MG63 (cell line): Measurements from ENCODE around the gene TSEN2. TPM values are rescaled to one million over a fixed set of nuclear protein-coding genes. Genes with fewer than 3 reads are reported as not detected.

Experiments used
- DNase-seq: peaks from one replicate; pipeline ENCODE4 v3.0.0-alpha.2; 2020
- H3K27me3 ChIP-seq: fragments of 250-450 bp; sonication (Bioruptor Pico); 2 replicates; pipeline ENCODE4 v1.5.1; 2020; ENCODE audit warnings: mild to moderate bottlenecking, moderate library complexity
- H3K36me3 ChIP-seq: fragments of 250-450 bp; sonication (Bioruptor Pico); 2 replicates; pipeline ENCODE4 v1.5.1; 2020; ENCODE audit warnings: mild to moderate bottlenecking, moderate library complexity
- H3K4me3 ChIP-seq: fragments of 250-450 bp; sonication (Bioruptor Pico); 2 replicates; pipeline ENCODE4 v1.5.1; 2020; ENCODE audit warnings: mild to moderate bottlenecking, moderate library complexity
- H3K9me3 ChIP-seq: fragments of 250-450 bp; sonication (Bioruptor Pico); 2 replicates; pipeline ENCODE4 v1.5.1; 2020; ENCODE audit warnings: mild to moderate bottlenecking, moderate library complexity
- total RNA-seq: library from RNA; depleted of rRNA; stranded (reverse); fragments of >200 nt; shearing (Covaris generic); gene quantifications from 2 replicates; pipeline ENCODE4 v1.2.3, GENCODE V29; 2014; ENCODE audit warnings: low replicate concordance

TSEN2 gene
- total RNA-seq, 1 experiment from 2014 or later, result 14.5 TPM

DNA sequence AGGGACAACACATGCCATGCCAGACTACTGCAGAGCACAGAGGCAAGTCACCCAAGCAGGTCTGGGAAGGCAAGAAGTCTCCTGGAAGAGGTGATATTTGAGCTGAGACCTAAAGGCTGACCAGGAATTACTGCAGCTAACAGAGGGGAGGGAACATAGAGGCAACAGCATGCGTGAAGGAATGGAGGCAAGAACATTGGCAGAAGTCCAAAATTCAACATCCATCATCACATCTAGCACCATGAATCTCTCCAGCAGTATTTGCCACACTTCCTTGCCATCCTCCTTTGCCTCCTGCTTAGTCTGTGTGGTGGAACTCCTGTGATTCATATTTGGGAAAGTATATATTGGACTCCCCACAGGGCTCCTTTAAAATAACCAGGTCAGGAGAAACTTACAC lies 870 bp upstream of the TSEN2 start:
- no peak for DNase-seq
- Histone ChIP-seq H3K27me3 (no peaks in the 10 kb centered on the region), H3K36me3 (no peaks in the 10 kb centered on the region), H3K4me3 (no peak overlapping the region; the same call in 1 of the 2 replicates), H3K9me3 (no peaks in the 10 kb centered on the region)

DNA sequence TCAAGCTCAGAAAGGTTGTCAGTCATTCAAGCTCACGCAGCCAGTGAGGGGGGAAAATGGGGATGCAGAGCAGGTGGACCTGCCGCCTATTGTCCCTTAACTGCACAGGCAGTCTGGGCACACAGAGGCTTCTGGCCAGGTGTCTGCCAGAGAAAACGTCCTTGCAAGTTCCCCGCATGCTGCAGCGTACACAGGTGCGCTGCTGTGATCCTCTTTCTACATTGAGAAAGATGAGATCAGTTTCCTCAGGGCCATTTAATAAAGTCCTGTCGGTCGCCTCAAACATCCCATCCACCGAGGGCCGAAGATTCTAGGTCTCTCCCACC lies 445 bp upstream of the TSEN2 start:
- H3K4me3 ChIP-seq, result peak overlapping the region; percentile 80
- H3K9me3 ChIP-seq, result no peaks in the 10 kb centered on the region
- no peak for DNase-seq
- no peaks in the 10 kb centered on the region for H3K36me3 ChIP-seq
- H3K27me3 ChIP-seq, result no peaks in the 10 kb centered on the region

- Histone ChIP-seq H3K4me3 (peak overlapping the region; percentile 80), H3K36me3 (peaks cover 1% of the 10 kb centered on the region; the same call in 1 of the 2 replicates), H3K9me3 (no peaks in the 10 kb centered on the region), H3K27me3 (no peaks in the 10 kb centered on the region)
- DNase-seq, result no peak
These were observed 675 bp downstream of the TSEN2 start for GRCh38 chr3:12484983-12485327.

DNA sequence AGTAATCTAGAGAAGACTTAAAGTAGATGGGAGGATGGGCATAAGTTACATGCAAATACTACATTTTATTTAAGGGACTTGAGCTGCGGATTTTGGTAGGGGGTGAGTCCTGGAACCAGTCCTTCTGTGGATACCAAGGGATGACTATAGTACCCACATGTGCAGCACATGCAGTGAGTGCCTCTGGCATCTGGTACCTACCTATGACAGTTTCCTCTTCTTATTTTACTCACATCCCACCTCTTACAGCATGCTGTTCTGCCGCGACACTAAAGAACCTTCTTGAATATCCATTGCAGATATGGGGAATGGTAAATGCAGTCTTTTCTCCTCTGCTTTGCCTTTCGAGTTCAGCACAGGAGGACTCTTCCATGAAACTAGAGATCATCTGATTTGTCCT lies 1.7 kb downstream of the TSEN2 start:
- no peak for DNase-seq
- Histone ChIP-seq H3K4me3 (no peak overlapping the region), H3K9me3 (no peaks in the 10 kb centered on the region), H3K36me3 (peaks cover 2% of the 10 kb centered on the region; the same call in 1 of the 2 replicates), H3K27me3 (no peaks in the 10 kb centered on the region)

DNA sequence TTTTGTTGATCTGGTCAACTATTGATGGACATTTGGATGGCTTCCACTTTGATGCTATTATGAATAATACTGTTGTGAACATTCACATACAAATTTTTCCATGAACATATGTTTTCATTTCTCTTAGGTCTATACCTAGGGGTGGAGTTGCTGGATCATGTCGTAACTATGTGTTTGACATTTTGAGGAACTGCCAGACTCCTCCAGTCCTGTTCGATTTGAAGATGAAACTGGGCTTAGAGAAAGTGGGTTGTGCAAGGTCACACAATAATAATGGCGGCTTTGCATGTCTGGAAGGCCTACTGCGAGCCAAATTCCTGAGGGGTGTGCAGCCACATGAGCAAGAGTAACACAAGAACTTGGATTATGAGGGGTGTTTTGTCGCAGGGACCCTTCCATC lies 2.6 kb downstream of the TSEN2 start:
- Histone ChIP-seq H3K9me3 (no peaks in the 10 kb centered on the region), H3K27me3 (no peaks in the 10 kb centered on the region), H3K4me3 (no peak overlapping the region), H3K36me3 (peaks cover 2% of the 10 kb centered on the region; the same call in 1 of the 2 replicates)
- no peak for DNase-seq

- Histone ChIP-seq H3K36me3 (peaks cover 5% of the 10 kb centered on the region; the same call in 1 of the 2 replicates), H3K27me3 (no peaks in the 10 kb centered on the region), H3K4me3 (no peak overlapping the region), H3K9me3 (no peaks in the 10 kb centered on the region)
- DNase-seq, result no peak
These were observed 3.1 kb downstream of the TSEN2 start for GRCh38 chr3:12487336-12487735.

DNA sequence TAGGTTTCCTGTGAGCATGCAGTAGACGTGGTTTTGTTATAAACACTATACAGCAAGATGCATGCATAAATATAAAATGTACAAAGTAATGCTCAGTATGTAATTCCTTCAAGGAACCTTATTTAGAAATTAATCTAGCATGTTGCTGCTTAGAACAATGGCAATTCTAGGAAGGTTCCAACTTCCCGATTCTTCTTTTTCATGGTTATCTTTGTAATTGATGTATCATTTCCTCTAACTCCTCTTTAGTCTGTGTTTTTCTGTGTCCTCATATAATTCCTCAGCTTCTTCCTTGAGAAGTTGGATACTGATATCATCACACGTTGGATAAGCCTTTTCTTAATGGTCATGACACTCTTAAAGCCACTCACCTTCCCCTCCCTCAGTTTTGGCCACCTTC lies 3.5 kb downstream of the TSEN2 start:
- Histone ChIP-seq H3K27me3 (no peaks in the 10 kb centered on the region), H3K36me3 (peaks cover 5% of the 10 kb centered on the region; the same call in 1 of the 2 replicates), H3K9me3 (no peaks in the 10 kb centered on the region), H3K4me3 (no peak overlapping the region)
- no peak for DNase-seq

DNA sequence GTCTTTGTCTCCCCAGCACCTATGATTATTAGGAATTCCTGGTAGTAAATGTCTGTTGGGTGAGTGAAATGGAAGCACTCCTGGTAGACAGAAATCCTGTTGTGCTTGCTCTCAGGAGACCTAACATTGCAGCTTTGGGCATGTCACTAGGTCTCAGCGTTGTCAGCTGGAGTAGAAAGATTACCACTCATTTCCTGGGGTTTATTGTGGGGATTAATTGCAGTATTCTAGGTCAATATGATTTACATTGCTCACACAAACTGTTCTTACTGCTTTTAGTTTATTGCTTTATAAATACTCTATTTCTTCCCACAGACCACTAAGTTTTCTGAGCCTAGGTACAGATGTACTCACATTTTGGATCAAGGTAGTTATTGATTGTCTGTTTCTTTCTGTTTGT lies 5.1 kb downstream of the TSEN2 start:
- Histone ChIP-seq H3K9me3 (no peaks in the 10 kb centered on the region), H3K27me3 (no peaks in the 10 kb centered on the region), H3K36me3 (peaks cover 15% of the 10 kb centered on the region), H3K4me3 (no peak overlapping the region)
- no peak for DNase-seq

- Histone ChIP-seq H3K36me3 (peaks cover 17% of the 10 kb centered on the region), H3K4me3 (no peak overlapping the region)
- no peak for DNase-seq
These were observed 5.6 kb downstream of the TSEN2 start for GRCh38 chr3:12489832-12490231.

GRCh38 chr3:12490547-12490946 lies 6.3 kb downstream of the TSEN2 start:
- Histone ChIP-seq H3K4me3 (no peak overlapping the region), H3K36me3 (peaks cover 17% of the 10 kb centered on the region), H3K9me3 (no peaks in the 10 kb centered on the region), H3K27me3 (no peaks in the 10 kb centered on the region)
- no peak for DNase-seq

More at GRCh38 chr3:12489832-12490231, 5.6 kb downstream of the TSEN2 start:
- no peaks in the 10 kb centered on the region for H3K9me3 ChIP-seq
- no peaks in the 10 kb centered on the region for H3K27me3 ChIP-seq

GRCh38 chr3:12495749-12496452 lies 11.6 kb downstream of the TSEN2 start:
- H3K27me3 ChIP-seq, result no peaks in the 10 kb centered on the region
- no peak overlapping the region for H3K4me3 ChIP-seq
- H3K36me3 ChIP-seq, result peaks cover 14% of the 10 kb centered on the region
- DNase-seq, result no peak
- no peaks in the 10 kb centered on the region for H3K9me3 ChIP-seq

- DNase-seq, result no peak
- Histone ChIP-seq H3K36me3 (peaks cover 14% of the 10 kb centered on the region), H3K9me3 (no peaks in the 10 kb centered on the region), H3K4me3 (no peak overlapping the region), H3K27me3 (no peaks in the 10 kb centered on the region)
These were observed 12.1 kb downstream of the TSEN2 start for GRCh38 chr3:12496453-12496761.

GRCh38 chr3:12499474-12499873 lies 15.2 kb downstream of the TSEN2 start:
- no peak for DNase-seq
- H3K27me3 ChIP-seq, result no peaks in the 10 kb centered on the region
- peaks cover under 1% of the 10 kb centered on the region; the same call in 1 of the 2 replicates for H3K36me3 ChIP-seq
- H3K9me3 ChIP-seq, result no peaks in the 10 kb centered on the region
- no peak overlapping the region for H3K4me3 ChIP-seq

- Histone ChIP-seq H3K36me3 (no peaks in the 10 kb centered on the region), H3K9me3 (no peaks in the 10 kb centered on the region), H3K4me3 (no peak overlapping the region), H3K27me3 (no peaks in the 10 kb centered on the region)
- no peak for DNase-seq
These were observed 17.2 kb downstream of the TSEN2 start for GRCh38 chr3:12501360-12502020.

DNA sequence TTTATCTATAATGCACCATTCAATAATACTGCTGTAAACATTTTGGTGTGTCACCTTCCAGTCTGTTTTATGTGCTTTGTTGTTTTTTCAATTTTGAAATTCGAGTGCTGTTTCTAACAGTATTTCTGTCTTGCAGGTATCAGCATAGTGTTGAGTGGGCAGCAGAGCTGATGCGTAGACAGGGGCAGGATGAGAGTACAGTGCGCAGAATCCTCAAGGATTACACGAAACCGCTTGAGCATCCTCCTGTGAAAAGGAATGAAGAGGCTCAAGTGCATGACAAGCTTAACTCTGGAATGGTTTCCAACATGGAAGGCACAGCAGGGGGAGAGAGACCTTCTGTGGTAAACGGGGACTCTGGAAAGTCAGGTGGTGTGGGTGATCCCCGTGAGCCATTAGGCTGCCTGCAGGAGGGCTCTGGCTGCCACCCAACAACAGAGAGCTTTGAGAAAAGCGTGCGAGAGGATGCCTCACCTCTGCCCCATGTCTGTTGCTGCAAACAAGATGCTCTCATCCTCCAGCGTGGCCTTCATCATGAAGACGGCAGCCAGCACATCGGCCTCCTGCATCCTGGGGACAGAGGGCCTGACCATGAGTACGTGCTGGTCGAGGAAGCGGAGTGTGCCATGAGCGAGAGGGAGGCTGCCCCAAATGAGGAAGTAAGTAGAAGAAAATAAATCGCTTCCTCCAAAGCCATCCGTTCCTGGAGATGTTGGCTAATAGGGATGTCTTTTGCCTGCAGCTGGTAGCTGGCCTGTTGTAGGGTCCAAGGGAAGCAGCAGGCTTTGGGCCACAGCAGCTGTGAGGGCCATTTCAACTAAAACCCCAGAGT lies 19.1 kb downstream of the TSEN2 start:
- Histone ChIP-seq H3K27me3 (no peaks in the 10 kb centered on the region), H3K4me3 (no peak overlapping the region), H3K36me3 (no peaks in the 10 kb centered on the region; the same call in 1 of the 2 replicates), H3K9me3 (no peaks in the 10 kb centered on the region)
- DNase-seq, result no peak

DNA sequence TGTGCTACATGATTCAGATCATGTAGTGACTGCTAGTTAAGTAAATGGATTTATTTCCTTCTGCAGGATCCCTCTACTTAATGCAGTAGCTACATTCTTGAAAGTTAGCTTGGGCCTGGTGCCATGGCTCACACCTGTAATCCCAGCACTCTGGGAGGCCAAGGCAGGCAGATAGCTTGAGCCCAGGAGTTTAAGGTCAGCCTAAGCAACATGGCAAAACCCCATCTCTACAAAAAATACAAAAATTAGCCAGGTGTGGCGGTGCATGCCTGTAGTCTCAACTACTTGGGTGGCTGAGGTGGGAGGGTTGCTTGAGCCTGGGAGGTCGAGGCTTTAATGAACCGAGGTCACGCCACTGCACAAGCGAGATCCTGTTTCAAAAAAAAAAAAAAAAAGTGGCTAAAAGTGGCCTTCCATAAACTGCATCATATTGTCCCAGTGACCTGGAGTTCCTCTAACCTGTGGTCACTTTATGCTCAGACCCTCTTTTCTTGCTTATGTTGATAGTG lies 22.0 kb downstream of the TSEN2 start:
- DNase-seq, result no peak
- H3K27me3 ChIP-seq, result no peaks in the 10 kb centered on the region
- no peak overlapping the region for H3K4me3 ChIP-seq

GRCh38 chr3:12507591-12508281 lies 23.5 kb downstream of the TSEN2 start:
- Histone ChIP-seq H3K36me3 (no peaks in the 10 kb centered on the region; the same call in 1 of the 2 replicates), H3K9me3 (no peaks in the 10 kb centered on the region), H3K27me3 (no peaks in the 10 kb centered on the region), H3K4me3 (no peak overlapping the region)
- DNase-seq, result peak; percentile 66

More for the DNA sequence above, 22.0 kb downstream of the TSEN2 start:
- H3K36me3 ChIP-seq, result no peaks in the 10 kb centered on the region; the same call in 1 of the 2 replicates
- H3K9me3 ChIP-seq, result no peaks in the 10 kb centered on the region
